NCI-H82 treated with DMSO at 0.1 percent for 48 hours (cell line): ENCODE measurements around the gene PPP1R14C.

Experiments used
- DNase-seq: peaks from one replicate; lab custom pipeline; 2025; ENCODE audit not compliant: unreplicated experiment; lab: John Stamatoyannopoulos, UW

Gene PPP1R14C

DNA sequence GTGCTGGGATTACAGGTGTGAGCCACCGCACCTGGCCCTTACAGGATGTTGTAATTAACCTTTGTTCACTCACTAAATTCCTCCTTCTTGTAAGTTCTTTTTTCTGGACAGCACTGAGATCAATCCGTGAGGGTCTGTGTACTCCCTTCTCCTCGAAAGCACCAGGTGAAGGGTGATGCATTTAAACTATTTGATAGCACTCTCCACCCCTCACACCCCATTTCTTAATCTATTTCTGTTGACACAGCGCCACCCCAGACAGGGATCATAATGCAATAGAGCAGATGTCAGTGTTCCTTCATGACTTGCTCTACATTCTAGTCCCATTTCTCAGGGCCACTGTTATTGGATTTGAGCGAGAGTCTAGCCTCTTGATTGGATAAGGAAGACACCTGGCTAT is 46.3 kb downstream of the PPP1R14C start:
- DNase-seq = no peak

DNA sequence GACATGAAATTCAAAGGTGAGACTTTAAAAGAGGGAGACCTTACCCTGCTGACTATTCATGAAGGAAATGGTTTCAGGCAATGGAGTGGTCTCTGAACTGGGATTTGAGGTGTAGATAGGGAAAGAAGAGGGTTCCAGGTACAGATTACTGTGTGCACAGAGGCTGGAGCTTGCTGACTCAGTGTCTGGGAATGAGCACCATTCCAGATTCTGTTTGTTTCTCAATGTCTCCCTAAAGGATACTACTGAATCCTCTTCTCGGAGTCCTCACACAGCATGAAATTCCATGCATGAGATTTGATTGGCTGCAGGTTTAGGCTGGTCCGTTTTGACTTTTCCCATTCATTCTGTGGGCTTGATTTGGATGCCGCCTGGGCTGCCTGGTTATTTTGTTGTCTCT is 49.0 kb downstream of the PPP1R14C start:
- no peak for DNase-seq

DNA sequence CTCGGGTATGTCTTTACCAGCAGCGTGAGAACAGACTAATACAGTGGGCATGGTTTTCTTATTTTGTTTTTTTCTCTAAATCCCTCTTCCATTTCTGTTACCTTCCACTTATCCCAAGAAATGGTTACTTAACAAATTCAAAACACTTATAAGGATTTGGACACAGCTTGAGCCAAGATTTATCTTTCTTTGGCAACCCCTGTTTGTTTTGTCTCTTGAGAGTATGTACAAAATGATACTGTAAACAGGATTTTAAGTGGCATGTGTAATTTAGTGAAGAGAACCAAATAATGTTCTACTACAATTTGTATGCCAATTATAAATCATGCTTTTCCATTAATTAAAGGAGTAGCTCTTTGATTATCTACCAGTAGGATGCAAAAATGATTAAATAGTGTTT is 51.4 kb downstream of the PPP1R14C start:
- no peak for DNase-seq

DNA sequence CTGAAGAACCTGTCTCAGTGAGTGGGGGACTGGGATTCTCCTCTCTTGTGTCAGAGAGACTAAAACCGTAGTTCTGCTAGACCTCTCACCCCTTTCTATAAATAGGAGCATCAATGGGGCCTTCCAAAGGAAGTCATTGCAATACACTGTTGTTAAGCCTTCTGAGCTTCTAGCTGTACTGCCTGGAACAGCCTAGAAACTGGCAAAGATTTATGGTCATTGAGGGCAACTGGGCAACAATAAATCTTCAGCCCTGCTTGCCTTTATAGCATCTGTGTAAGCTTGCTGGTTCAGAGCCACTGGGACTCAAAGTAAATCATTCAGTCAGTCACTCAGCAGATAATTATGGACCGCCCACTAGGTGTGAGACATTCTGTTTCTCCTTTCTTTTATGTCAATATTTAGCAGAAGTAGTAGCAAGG is 53.2 kb downstream of the PPP1R14C start:
- no peak for DNase-seq

DNA sequence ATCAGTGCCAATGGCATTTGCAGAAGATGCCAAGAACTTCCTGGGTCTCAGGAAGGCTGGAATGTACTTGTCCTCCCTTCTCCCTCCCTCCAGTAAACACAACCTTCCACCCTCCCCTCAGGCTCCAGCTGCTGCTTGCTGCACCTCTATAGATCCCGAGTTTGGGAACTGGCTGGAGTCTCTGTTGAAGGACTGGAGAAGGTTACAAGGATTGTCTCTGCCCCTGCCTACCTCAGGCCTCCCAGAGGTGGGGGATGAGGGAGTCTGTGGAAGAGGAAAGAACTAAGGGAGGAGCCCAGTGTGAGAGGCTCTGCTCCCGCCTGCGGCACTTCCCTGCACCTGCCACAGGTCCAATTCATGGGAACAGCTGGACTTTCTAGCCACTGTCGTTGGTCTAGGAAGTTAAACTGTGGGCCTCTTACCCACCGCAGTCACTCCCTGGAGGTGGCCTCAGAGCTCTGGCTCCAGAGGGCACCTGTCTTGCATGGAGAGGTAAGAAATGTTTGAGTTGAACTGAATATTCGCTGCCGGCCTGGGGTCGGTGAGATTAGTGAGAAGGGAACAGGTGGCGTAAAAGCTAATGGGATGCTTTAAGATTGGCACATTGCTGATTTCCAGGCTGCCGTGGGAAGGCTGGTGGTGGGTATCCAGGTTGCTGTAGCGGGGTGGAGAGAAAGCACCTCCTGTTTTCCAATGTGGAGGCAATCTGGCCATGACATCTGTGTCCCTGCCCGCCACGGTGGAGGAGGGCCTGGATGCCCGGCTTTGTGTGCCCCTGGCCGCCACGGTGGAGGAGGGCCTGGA is 54.3 kb downstream of the PPP1R14C start:
- no peak for DNase-seq

DNA sequence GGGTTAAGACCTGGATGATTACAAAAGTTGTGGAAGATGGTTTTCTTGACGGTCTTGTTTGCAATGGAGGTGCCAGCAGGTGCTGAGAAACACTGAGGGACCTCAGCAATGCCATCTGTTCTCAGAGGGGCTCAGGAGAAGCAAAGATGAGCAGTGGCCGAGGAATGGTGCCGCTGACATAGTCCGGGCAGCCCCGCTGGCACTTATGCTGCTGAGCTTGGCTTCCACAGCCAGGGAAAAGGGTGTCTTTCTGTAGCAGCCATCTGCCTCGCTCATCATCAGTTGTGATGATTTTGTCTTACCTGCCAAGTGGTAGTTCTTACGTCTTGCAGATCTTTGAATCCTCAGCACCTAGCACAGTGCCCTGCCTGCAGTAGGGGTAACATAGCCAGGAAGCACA is 55.7 kb downstream of the PPP1R14C start:
- no peak for DNase-seq

DNA sequence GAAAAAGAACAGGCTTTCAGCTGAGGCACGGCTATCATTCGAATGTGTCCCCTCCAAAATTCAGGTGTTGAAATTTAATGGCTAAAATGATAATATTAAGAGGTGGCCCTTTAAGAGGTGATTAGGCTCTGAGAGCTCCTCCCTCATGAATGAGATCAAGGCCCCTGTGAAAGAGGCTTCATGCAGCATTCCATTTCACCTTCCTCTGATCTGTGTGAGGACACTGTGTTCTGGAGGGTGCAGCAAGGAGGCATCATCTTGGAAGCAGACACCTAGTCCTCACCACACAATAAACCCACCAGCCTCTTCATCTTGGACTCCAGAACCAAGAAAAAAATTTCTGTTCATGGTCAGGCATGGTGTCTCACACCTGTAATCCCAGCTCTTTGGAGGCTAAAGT is 56.4 kb downstream of the PPP1R14C start:
- no peak for DNase-seq

DNA sequence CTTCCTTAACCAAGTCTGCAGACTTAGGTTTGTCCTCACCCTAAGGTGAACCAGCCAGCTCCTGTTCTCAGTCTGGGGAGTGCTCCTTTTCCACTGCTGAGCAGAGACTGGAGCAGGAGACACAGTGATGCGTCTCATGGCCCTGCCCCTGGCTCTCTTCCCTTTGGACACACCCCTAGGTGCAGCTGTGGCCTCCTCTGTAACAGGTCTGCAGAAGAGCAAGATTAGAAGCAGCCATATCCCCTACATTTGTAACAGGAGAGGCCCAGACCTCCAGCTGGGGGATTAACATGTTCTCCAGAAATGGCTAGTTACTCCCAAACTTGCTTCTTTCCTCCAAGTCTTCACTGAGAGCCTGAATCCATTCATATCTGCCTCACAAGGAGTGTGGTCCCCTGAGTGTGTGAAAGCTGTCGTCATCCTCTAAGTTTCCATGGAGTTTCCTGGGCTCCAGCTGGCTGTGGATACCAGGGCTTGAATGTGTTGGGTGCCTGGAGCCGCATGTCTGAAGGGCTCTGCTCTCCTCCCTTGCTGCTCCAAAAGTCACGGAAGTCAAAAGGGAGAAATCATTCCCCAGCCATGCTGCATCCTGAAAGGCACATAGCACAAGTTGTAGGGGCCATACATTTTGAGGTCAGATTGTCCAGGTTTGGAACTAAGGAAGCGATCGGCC is 57.7 kb downstream of the PPP1R14C start:
- DNase-seq = no peak

DNA sequence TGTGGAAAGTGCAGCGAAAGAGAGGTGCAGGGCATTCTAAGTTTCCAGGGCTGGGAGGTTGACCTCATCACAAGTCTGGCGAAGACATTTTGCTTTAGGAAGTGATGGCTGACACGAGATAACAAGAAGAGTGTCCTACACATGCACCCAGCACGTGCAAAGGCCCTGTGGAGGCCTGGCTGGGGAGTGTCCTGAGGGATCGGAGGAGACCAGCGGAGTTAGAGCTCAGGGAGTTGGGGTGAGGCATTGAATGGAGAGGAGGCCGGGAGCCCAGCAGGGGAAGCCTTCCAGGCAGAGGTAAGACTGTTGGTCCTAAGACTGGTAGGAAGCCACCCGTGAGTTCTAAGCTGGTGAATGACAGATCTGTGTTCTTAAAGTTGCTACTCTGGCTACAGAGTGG is 58.4 kb downstream of the PPP1R14C start:
- DNase-seq = no peak

DNA sequence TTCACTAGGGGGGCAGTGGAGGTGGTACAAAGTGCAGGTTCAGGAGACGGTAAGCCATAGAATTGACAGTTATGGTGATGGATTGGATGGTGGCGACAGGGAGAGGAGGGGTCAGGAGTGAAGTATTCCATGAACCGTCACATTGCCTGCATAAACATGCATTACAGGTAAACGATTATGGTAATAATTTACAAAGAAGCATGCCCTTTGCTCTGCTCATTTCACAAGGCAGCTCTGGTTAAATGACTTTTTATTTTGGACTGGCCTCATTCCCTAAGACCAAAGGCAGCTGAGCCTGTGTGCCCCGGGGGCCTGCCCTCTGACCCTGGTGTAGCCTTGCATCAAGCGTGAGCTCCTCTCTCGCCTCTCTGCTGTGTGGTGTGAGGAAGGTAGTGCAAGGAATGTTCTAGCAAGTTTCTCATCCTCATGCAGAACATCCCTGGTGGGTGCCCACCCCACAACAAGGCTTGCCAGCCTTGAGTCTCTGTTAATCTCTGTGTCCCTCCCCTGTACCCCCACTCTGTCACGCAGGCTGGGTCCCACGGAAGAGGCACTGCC is 59.0 kb downstream of the PPP1R14C start:
- no peak for DNase-seq

DNA sequence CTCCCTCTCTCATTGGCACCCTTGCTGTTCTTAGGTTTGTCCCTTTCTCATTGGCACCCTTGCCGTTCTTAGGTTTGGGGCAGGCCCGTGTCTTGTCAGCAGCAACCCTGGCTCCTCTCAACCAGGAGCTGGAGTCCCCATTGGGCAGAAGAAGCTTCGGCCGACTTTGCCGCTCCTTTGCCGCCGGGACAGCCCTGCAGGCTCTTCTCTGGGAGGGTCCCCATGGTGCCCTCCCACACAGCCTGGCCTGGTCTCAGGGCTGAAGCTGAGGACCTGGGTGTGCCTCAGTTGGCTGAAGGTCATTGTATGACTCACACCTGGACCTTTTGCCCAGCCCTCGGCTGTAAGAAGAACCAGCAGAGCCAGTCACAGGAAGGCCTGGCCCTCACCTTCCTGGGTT is 59.6 kb downstream of the PPP1R14C start:
- no peak for DNase-seq

DNA sequence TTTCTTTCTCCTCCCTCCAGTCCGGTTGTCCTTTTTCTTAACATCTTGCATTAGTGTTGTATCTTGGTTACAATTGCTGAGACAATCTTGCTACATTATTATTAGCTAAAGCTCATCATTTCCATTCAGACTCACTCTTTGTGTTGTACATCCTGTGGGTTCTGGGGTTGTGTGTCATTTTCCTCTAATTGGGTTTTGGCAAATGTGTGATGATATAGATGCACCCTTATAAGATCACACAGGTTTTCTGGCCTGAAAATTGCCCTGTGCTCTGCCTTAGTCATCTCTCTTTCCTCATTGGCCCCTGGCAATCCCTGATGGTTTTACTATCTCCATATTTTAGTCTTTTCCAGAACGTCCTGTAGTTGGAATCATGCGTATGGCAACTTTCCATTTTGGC is 60.1 kb downstream of the PPP1R14C start:
- DNase-seq = no peak

DNA sequence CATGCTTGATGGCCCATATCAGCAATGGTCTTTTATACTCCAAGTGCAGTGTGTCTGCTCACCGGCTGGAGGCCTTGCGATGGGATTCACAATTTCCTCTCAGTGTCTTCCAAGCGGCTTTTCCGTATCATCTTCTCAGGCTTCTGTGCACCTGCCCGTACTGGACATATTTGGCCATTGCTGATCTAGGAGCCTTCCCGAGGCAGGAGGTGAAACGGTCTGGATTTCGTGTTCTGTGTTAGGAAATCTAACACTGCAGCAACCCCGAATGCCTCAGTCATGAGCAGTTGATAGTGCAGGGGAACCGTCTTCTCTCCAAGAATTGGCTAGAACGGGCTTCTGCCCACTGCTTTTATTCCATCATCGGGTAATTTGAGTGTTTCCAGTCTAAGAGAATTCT is 60.5 kb downstream of the PPP1R14C start:
- DNase-seq = no peak

DNA sequence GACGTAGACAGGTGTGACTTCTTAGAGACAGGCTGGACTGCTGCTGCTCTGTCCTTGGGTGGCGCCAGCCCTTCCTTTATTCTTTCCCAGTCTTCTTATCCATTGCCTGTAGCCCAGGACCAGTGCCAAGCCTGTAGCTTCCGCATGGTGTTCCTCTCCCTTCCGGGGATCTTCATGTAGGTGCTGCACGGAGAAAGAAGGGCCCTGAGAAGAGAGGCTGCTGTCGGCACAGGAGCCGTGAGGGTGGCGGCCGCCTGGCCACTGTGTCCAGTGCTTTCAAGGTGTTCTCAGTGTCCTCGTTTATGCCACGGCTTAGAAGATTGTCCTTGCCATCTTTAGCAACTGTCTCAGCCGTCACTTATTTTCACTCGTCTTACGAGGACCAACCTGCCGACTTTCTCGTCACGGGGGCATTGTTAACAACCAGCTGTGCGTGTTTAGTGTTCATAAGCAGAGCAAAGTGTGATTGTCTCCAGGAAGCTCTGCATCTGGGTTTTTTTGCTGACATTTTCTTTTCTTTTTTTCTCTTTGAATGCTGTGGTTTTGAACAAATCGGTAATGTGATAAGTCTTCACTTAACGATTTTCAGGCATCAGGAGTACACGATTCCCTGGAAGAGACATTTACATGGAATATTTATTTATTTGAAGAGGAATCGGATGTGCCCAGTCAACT is 61.2 kb downstream of the PPP1R14C start:
- no peak for DNase-seq

DNA sequence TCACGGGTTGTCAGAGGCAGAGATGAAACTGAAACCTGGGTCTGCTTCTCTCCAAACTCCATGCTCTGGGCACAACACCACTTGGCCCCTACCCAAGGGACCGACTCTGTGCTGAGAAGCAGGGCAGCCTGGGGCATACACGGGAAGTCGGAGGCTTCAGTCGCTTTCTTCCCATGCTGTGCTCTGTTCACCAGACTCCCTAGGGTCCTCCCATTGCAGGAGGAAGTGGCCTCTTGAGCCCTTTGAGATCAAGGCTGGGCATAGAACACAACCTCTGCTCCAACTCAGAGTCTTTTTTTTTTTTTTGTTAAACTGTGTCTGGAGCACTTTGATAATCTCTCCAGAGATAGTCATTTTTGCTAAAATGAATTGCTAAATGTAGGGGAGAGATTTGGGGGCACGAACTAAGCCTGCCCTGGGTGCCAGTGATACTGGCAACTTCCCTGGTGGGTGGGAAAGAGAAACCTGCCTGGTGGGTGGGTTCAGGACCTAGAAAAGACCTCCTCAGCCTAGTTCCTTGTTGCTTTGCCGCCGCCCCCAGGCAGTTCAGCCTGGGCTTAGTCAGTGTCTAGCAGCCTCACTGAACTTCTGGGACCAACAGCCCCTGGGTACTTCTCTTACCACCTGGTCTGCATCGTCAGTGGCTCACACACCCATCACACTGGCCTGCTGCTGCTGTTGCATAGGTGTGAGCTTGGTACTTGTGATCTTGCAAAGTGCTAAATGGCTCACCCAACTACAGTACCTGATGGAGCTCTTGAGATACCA is 62.0 kb downstream of the PPP1R14C start:
- no peak for DNase-seq

DNA sequence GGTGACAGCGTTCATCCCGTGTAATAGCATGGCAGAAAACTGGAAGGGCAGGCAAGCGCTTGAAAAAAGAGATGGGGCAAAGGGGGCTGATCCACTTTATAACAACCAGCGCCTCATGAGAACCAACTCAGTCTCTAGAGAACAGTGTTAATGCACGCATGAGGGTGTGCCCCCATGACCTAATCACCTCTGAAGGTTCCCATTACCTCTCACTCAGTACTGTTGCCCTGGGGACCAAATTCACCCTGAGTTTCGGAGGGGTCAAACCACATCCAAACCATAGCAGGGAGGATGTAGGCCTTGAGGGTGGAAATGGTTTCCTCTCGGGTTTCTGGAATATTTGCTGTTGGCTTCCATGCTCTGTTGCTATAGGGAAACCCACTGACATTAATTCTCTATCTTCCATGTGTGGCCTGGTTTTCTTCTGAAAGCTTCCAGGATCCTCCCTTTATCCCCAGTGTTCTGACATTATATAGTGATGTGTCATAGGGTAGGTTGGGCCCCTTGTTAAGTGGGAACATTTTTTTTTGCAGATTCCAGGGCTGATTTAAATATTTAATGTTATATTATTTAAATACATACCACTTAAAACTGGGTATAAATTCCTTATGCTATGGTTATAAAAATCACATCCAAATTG is 65.2 kb downstream of the PPP1R14C start:
- no peak for DNase-seq

DNA sequence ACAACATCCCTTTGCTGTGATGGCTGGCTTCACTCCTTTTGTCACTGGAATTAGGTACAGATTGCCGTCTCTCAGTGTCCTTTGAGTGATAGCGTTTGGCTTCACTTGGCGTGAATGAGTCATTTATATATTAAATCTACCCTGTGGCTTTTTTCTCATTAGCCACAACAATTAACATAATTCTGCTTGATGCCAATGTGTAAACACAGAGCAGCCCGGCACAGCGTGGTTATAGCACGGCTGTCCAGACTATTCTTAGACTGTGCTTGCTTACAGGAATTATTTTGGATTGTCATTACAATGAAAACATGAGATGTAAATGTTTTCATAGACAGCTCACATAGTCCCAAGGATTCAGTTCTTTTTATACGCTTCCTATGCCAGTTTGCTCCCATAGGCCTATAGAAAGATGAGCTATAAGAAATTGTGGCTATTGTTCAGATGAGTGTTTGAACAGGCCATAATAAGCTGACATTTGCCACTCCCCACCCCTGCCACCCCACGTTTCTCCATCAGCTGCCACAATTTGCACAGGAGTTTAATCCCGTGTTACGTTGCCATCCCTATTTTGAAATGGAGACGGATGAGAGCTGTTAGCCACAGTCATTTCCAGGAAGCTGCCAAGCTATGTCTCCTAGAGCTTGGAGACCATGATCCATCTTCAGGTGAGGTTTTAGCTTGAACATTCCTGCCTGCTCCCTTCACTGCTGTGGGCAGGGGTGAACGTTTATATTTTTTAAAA is 65.9 kb downstream of the PPP1R14C start:
- DNase-seq = no peak

DNA sequence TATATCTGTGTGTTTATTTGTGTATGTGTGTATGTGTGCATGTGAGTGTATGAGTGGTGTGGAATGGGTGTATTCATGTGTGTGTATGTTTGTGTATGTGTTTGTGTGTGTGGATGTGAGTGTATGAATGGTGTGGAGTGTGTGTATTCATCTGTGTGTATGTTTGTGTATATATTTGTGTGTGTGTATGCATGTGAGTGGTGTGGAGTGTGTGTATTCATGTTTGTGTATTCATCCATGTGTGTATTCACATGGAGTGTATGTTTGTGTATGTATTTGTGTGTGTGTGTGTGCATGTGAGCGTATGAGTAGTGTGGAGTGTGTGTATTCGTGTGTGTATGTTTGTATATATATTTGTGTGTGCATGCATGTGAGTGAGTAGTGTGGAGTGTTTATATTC is 66.6 kb downstream of the PPP1R14C start:
- DNase-seq = no peak

DNA sequence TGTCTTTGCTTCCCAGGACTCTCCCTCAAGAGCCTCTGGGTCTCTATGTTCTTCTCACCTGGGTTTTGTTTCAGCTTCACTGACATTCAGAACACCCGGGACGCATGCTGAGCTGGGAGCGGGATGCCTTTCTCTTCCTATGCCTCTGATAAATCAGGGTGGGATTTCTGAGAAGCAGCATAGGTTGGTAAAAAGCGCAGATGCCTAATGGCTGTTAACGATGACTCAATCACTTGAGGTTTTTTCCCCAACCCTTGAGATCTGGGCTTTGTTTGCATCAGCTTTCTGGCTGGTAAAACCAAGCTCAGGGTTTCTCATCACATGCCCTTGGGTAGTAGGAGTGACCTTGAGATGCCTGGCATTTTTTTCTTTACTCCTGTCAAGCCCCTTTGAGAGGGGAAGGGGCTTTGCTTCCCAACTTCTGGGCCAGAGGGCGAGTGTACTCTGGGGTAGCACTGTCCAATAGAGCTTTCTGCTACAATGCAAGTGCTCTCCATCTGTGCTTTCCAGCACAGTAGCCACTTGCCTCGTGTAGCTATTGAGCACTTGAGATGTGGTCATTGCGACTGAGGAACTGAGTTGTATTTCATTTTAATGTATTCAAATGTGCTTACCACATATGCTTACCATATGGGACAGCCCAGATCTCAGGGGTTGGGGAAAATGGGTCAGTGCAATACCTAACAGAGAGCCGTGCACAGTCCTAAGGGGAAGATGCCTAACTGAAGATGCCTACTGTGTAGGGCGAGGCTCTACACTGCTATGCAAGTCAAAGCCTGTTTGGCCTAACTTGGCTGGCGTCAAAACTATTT is 69.1 kb downstream of the PPP1R14C start:
- DNase-seq = no peak
